HEK293T (cell line): ENCODE results near the gene C11orf68.

Experiments
- ARNT ChIP-seq: fragments of 450-650 bp; IDR thresholded peaks from 2 replicates; pipeline ENCODE4 v1.6.1; 2017; ENCODE audit warnings: mild to moderate bottlenecking
- ELF4 ChIP-seq: fragments of 450-650 bp; IDR thresholded peaks from 2 replicates; pipeline ENCODE4 v1.6.1; 2017; ENCODE audit warnings: antibody characterized with exemption
- FOXM1 ChIP-seq: fragments of 450-650 bp; IDR thresholded peaks from 2 replicates; pipeline ENCODE4 v1.6.1; 2017; ENCODE audit warnings: mild to moderate bottlenecking, borderline replicate concordance
- NFRKB ChIP-seq: fragments of 450-650 bp; IDR thresholded peaks from 2 replicates; pipeline ENCODE4 v1.6.1; 2016; ENCODE audit warnings: mild to moderate bottlenecking, moderate library complexity
- PKNOX1 ChIP-seq: fragments of 450-650 bp; IDR thresholded peaks from 2 replicates; pipeline ENCODE4 v1.6.1; 2016
- SP1 ChIP-seq: fragments of 450-650 bp; IDR thresholded peaks from 2 replicates; pipeline ENCODE4 v1.6.1; 2017
- TARDBP ChIP-seq: fragments of 450-650 bp; IDR thresholded peaks from 2 replicates; pipeline ENCODE4 v1.6.1; 2016

- no peak for TF ChIP-seq PKNOX1
- no peak for TF ChIP-seq NFRKB
- TF ChIP-seq FOXM1 = no peak
- TF ChIP-seq ELF4 = no peak
- TF ChIP-seq ARNT = no peak
- no peak for TF ChIP-seq TARDBP
- TF ChIP-seq SP1 = no peak; the same call in 1 of the 2 replicates
Observed at GRCh38 chr11:65873318-65874156, 45.3 kb downstream of the C11orf68 start.
